Measurements from ENCODE around the gene SLC25A33.

SLC25A33 gene

GRCh38 chr1:9588551-9589143 lies 49.4 kb downstream of the SLC25A33 start, which contains the start of gene TMEM201:
Gene TMEM201, plus strand, starts transcription at chr1:9588911. Its CDS starts 20 bp downstream, at chr1:9588931.
- DNase-seq (ENCODE audit: low read depth in 2 of 2) = peak; percentile 92 to 93

- no peak for DNase-seq (ENCODE audit: low read depth in 2 of 2)
Measured at GRCh38 chr1:9589144-9589718, 50.0 kb downstream of the SLC25A33 start.

- DNase-seq (ENCODE audit: low read depth in 2 of 2) = no peak
Measured at GRCh38 chr1:9589719-9590157, 50.5 kb downstream of the SLC25A33 start.

GRCh38 chr1:9590201-9590600 lies 50.9 kb downstream of the SLC25A33 start:
- no peak for DNase-seq (ENCODE audit: low read depth in 2 of 2)

GRCh38 chr1:9590945-9591668 lies 51.8 kb downstream of the SLC25A33 start:
- DNase-seq (ENCODE audit: low read depth in 2 of 2) = no peak

GRCh38 chr1:9591669-9592509 lies 52.6 kb downstream of the SLC25A33 start:
- no peak for DNase-seq (ENCODE audit: low read depth in 2 of 2)

GRCh38 chr1:9592510-9593075 lies 53.3 kb downstream of the SLC25A33 start:
- no peak for DNase-seq (ENCODE audit: low read depth in 2 of 2)

GRCh38 chr1:9593147-9593491 lies 53.9 kb downstream of the SLC25A33 start:
- no peak for DNase-seq (ENCODE audit: low read depth in 2 of 2)

GRCh38 chr1:9593492-9594465 lies 54.5 kb downstream of the SLC25A33 start:
- DNase-seq (ENCODE audit: low read depth in 2 of 2) = peak in 1 of 2 donors; percentile 39

GRCh38 chr1:9594471-9595155 lies 55.3 kb downstream of the SLC25A33 start:
- DNase-seq (ENCODE audit: low read depth in 2 of 2) = no peak

- DNase-seq (ENCODE audit: low read depth in 2 of 2) = no peak
Measured at GRCh38 chr1:9595156-9595967, 56.1 kb downstream of the SLC25A33 start.

- no peak for DNase-seq (ENCODE audit: low read depth in 2 of 2)
Measured at GRCh38 chr1:9595968-9596340, 56.7 kb downstream of the SLC25A33 start.

GRCh38 chr1:9596415-9597123 lies 57.3 kb downstream of the SLC25A33 start:
- no peak for DNase-seq (ENCODE audit: low read depth in 2 of 2)

GRCh38 chr1:9597361-9598315 lies 58.4 kb downstream of the SLC25A33 start:
- DNase-seq (ENCODE audit: low read depth in 2 of 2) = no peak

- DNase-seq (ENCODE audit: low read depth in 2 of 2) = no peak
Measured at GRCh38 chr1:9598316-9598700, 59.0 kb downstream of the SLC25A33 start.

GRCh38 chr1:9599741-9600140 lies 60.5 kb downstream of the SLC25A33 start:
- DNase-seq (ENCODE audit: low read depth in 2 of 2) = no peak
